IPS-18c (cell line): ENCODE data around the gene TPRKB.
"Not testable (repeated sequence)": the region's sequence is repeated elsewhere in the genome, so short reads cannot be mapped to it uniquely, and the experiment has no call there.

Experiments used
- H3K4me3 ChIP-seq: 2 replicates; pipeline ENCODE4 v1.7.0; 2013; ENCODE audit warnings: low read depth, mild to moderate bottlenecking, low read length, moderate library complexity; ENCODE audit not compliant: insufficient read depth
- H3K9me3 ChIP-seq: one replicate; pipeline ENCODE4 v1.6.1; 2013; ENCODE audit warnings: mild to moderate bottlenecking, low read length, moderate library complexity; ENCODE audit not compliant: control insufficient read depth, insufficient read depth

Gene TPRKB

GRCh38 chr2:73707058-73707457 is 30.1 kb downstream of the TPRKB start:
- Histone ChIP-seq H3K9me3 (no peaks in the 10 kb centered on the region), H3K4me3 (no peak overlapping the region)

- Histone ChIP-seq H3K9me3 (no peaks in the 10 kb centered on the region), H3K4me3 (no peak overlapping the region)
These were observed 32.1 kb downstream of the TPRKB start for GRCh38 chr2:73705091-73705490.

GRCh38 chr2:73704285-73704684 is 32.9 kb downstream of the TPRKB start:
- Histone ChIP-seq H3K9me3 (no peaks in the 10 kb centered on the region), H3K4me3 (no peak overlapping the region)

GRCh38 chr2:73703675-73704074 is 33.5 kb downstream of the TPRKB start:
- no peak overlapping the region for H3K4me3 ChIP-seq
- H3K9me3 ChIP-seq = peaks cover 6% of the 10 kb centered on the region

- not testable (repeated sequence) for H3K4me3 ChIP-seq, H3K9me3 ChIP-seq
These were observed 34.2 kb downstream of the TPRKB start for GRCh38 chr2:73702852-73703493.

- H3K4me3 ChIP-seq = no peak overlapping the region
- H3K9me3 ChIP-seq = peaks cover 9% of the 10 kb centered on the region
These were observed 35.0 kb downstream of the TPRKB start for GRCh38 chr2:73701968-73702665.

GRCh38 chr2:73701448-73701765 is 35.7 kb downstream of the TPRKB start:
- not testable (repeated sequence) for H3K9me3 ChIP-seq, H3K4me3 ChIP-seq

- peaks cover 9% of the 10 kb centered on the region for H3K9me3 ChIP-seq
These were observed 36.3 kb downstream of the TPRKB start for GRCh38 chr2:73700661-73701447.

GRCh38 chr2:73700131-73700611 is 37.0 kb downstream of the TPRKB start:
- H3K9me3 ChIP-seq = peaks cover 9% of the 10 kb centered on the region

More at GRCh38 chr2:73700661-73701447, 36.3 kb downstream of the TPRKB start:
- H3K4me3 ChIP-seq = no peak overlapping the region

GRCh38 chr2:73699437-73699836 is 37.7 kb downstream of the TPRKB start:
- no peak overlapping the region for H3K4me3 ChIP-seq
- H3K9me3 ChIP-seq = peaks cover 9% of the 10 kb centered on the region

More at GRCh38 chr2:73700131-73700611, 37.0 kb downstream of the TPRKB start:
- no peak overlapping the region for H3K4me3 ChIP-seq

- peaks cover 9% of the 10 kb centered on the region for H3K9me3 ChIP-seq
- no peak overlapping the region for H3K4me3 ChIP-seq
These were observed 39.0 kb downstream of the TPRKB start for GRCh38 chr2:73698101-73698500.

- H3K9me3 ChIP-seq = peaks cover 9% of the 10 kb centered on the region
- no peak overlapping the region for H3K4me3 ChIP-seq
These were observed 39.5 kb downstream of the TPRKB start for GRCh38 chr2:73697606-73698005.

GRCh38 chr2:73696985-73697384 is 40.2 kb downstream of the TPRKB start:
- H3K4me3 ChIP-seq, H3K9me3 ChIP-seq: not testable (repeated sequence)

GRCh38 chr2:73696521-73696920 is 40.6 kb downstream of the TPRKB start:
- not testable (repeated sequence) for H3K4me3 ChIP-seq, H3K9me3 ChIP-seq

- H3K4me3 ChIP-seq, H3K9me3 ChIP-seq: not testable (repeated sequence)
These were observed 46.6 kb downstream of the TPRKB start for GRCh38 chr2:73690372-73691088.

- not testable (repeated sequence) for H3K9me3 ChIP-seq, H3K4me3 ChIP-seq
These were observed 48.7 kb downstream of the TPRKB start for GRCh38 chr2:73688494-73688893.

- H3K9me3 ChIP-seq = no peaks in the 10 kb centered on the region
- H3K4me3 ChIP-seq = no peak overlapping the region
These were observed 51.2 kb downstream of the TPRKB start for GRCh38 chr2:73685764-73686438.
